K562 treated with DMSO at 1 percent for 24 hours (cell line): ENCODE data around the gene GCNT4. TPM values are rescaled to one million over a fixed set of nuclear protein-coding genes. Genes with fewer than 3 reads are reported as not detected.

Experiments used
- total RNA-seq: library from RNA; unstranded; fragments of 300-600 nt; gene quantifications from 2 replicates; pipeline ENCODE4 v1.2.3, GENCODE V29; 2022; ENCODE audit warnings: low read depth; ENCODE audit not compliant: insufficient read depth

Gene GCNT4
- not detected in 2 replicates for total RNA-seq

GRCh38 chr5:75052192-75053053 is at the start of gene GCNT4:
Gene GCNT4, minus strand, starts transcription at chr5:75052558. Its CDS starts 22,521 bp downstream, at chr5:75030037.

Other genes with a start within 250 kb of the GCNT4 start
- gene FAM169A, start 186.2 kb downstream of the GCNT4 start, total RNA-seq = not detected in 2 replicates
- gene ANKRD31, start 184.3 kb upstream of the GCNT4 start, total RNA-seq = not detected in 2 replicates